GM19240 (cell line): Measurements from ENCODE around the gene COPS3.
A peak's percentile ranks its signal among the peaks of the same experiment; 100 is the strongest.

Experiments used
- DNase-seq: peaks from one replicate; pipeline ENCODE4 v3.0.0; 2011; ENCODE audit warnings: low spot score; ENCODE audit not compliant: insufficient read length

Gene COPS3

DNA sequence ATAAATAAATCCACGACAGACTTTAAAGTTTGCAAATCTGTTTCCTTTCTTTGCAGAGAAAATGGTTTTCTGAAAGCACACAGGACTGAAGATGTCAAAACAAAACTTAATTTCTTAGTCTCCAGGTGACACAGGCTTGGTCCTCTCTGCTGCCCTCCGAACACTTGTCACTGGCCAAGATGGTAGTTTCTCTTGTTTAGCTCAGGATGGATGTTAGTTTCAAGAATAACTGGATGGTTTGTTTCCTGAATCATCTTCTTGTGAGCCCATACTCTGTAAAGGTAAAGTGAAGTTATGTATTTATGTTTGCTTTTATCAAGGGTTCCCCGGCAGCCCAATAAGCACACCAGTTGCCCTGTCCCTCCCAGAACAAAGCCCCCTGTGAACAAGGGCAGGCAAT is 34.2 kb downstream of the COPS3 start:
- no peak for DNase-seq

DNA sequence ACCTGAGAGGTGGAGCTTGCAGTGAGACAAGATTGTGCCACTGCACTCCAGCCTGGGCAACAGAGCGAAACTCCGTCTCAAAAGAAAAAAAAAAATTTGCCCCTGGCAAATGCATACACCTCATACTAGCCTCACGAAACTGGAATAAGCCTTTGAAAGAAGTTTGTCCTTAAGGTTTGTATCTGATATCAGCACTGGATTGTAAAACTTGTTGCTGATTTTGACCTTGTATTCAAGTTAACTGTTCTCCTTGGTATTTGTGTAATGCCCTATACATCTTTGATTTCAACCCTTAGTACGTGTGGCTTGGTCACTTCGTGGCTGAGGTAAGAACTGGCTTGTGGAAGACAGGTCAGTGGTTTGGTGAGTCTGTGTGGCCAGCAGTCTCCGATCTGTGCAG is 37.9 kb downstream of the COPS3 start:
- no peak for DNase-seq

DNA sequence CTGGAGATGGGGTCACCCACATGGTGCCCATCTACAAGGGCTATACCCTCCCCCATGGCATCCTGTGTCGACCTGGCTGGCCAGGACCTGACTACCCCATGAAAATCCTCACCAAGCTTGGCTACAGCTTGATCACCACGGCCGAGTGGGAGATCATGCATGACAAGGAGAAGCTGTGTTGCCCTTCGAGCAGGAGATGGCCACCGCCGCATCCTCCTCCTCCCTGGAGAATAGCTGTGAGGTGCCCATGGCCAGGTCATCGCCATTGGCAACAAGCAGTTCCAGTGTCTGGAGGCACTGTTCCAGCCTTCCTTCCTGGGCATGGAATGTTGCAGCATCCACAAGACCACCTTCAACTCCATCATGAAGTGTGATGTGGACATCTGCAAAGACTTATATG is 38.8 kb downstream of the COPS3 start:
- DNase-seq: no peak

DNA sequence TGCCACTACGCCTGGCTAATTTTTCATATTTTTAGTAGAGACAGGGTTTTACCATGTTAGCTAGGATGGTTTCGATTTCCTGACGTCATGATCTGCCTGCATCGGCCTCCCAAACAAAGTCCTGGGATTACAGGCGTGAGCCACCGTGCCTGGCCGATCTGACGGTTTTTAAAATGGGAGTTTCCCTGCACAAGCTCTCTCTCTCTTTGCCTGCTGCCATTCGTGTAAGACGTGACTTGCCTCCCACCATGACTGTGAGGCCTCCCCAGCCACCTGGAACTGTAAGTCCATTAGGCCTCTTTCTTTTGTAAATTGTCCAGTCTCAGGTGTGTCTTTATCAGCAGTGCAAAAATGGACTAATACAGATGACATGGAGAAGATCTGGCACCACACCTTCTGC is 39.4 kb downstream of the COPS3 start:
- DNase-seq: no peak

GRCh38 chr17:17239832-17240231 is 41.2 kb downstream of the COPS3 start:
- DNase-seq: no peak

- peak; percentile 84 for DNase-seq
Measured at GRCh38 chr17:17237026-17237799, 43.8 kb downstream of the COPS3 start, which contains the start of gene FLCN. Gene FLCN (minus strand): TSS chr17:17237168. CDS start chr17:17228137, 9,031 bp downstream.

DNA sequence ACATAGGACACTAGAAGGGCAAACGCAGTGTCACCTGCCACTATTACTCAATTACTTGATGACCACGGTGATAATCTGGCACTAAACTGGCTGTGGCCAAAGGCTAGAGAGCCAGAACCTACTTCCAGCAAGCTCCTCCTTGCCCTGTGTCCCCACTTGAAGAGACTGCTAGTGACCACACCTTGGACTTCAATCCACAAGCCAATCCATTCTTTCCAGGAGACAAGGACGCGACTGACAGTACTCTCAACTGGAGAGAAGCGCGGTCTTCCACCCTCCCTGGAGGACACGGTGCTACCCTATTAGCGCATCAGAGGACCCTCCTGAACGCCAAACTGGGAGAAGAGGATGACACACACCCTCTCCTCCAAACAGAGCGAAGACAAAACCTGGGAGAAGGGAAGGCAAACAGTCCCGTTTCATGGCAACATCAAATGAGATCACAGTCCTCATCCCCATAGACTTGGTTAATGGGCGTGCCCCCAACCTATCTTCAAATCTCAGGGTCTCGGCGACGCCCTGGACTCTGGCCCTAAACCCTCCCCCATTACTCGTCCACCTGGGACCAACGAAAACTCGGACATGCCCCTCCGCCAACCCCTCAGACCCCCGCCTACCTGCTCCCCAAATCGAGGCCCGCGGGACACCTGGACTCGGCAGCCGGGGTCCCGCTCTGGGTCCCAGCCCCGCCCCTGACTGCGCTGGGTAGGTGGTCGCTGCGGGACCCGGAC is 44.6 kb downstream of the COPS3 start:
- no peak for DNase-seq

- no peak for DNase-seq
Measured at GRCh38 chr17:17235212-17236174, 45.6 kb downstream of the COPS3 start.

- no peak for DNase-seq
Measured at GRCh38 chr17:17232303-17232621, 48.8 kb downstream of the COPS3 start.

DNA sequence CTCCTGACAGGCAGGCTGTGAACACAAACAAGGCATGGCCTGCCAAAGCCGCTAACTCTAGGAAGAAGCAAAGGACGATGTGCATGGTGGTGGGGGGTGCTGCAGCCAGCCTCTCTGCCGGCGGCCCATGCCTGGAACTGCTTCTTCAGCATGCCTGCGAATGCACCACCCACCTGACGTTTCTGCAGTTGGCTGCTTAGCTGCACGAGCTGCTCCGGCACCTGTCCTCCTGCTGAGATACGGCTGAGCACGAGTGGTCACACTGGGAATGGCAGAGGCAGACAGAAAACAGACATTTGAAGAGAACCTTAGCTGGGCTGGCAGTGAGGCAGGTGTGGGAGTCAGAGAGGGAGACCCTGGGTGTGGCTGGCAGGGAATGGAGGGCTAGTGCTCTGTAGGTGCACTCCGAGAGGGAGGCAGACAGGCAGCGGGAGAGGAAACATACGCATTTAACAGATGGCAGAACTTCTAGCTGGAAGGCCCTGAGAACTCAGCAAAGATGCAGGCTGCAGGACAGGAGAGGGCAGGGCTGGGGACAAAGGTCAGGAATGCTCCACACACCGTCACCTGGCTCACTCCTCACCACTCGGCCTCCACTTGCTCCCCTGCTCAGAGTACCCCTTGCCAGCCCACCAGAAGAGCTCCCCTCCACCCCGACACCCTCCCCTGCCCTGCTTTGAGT is 49.3 kb downstream of the COPS3 start:
- DNase-seq: no peak

GRCh38 chr17:17229416-17230384 is 51.3 kb downstream of the COPS3 start:
- no peak for DNase-seq

DNA sequence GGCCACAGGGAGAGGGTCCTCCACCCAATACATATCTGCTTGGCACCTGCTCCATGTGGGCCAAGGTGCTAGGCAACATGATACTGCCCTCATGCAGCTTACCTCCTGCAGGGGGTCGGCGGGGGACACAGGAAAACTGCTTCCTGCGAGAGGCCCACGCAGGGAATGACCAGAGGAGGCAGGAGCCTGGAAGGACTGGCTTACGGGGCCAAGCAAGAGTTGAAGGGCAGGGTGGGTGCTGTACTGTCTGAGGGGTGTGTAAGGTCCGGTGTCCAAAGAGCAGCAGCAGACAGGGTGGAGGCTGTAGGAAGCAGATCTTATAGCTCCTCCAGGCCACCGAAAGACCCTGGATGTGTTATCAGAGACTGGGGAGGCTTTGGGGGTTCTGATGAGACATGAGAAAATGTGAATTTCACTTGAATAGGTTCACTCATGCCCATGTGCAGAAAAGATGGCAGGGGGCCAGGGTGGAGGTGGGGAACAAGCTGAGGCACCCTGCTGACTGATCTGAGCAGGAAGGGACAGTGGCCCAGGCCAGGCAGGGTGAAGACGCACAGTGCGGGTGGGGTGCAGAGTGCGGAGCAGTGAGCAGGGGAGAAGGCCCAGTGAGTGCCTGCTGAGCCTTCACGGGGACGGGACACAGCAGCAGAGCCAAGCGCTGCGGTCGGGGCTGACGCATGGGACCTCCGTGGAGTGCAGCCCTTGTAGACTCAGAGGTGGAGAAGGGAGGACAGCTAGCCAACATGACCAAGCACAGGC is 52.3 kb downstream of the COPS3 start:
- no peak for DNase-seq

GRCh38 chr17:17227608-17228520 is 53.2 kb downstream of the COPS3 start:
- no peak for DNase-seq

GRCh38 chr17:17226451-17227265 is 54.4 kb downstream of the COPS3 start:
- DNase-seq: no peak

DNA sequence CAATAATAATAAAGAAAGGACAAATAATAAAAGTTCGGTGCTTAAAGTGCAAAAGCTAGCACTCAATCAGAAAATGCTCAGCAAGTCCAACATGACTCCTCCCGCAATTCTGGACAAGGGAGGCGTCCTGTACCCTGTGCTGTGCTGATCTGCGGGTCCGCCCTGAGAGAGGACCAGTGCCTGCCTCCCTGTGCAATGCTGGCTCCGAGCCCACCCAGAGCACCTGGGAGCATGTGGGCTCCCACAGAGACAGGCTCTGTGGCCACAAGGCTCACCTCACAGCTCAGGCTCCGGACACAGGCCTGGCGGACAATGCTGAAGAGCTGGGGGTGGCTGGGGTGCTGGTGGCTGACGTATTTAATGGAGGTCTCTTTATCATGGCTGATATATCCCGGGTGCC is 55.1 kb downstream of the COPS3 start:
- DNase-seq: no peak

DNA sequence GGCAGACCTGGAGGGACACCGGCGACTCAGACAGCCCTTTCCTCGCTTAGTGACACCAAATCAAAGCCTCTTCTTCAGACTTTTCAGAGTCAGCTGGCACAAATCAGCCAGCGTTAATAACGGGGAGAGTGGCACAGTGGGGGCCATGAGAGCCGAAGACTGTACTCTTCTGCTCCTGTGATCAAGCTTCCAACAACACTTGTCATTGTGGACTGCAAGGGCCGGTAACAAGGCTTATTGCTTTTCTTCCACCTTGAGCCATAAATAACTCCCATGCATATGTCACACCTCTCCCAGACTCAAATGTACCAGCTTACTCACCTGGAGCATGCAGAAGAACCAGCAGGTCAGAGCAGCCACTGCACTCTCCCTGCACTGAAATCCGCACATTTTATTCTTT is 56.9 kb downstream of the COPS3 start:
- DNase-seq: no peak

DNA sequence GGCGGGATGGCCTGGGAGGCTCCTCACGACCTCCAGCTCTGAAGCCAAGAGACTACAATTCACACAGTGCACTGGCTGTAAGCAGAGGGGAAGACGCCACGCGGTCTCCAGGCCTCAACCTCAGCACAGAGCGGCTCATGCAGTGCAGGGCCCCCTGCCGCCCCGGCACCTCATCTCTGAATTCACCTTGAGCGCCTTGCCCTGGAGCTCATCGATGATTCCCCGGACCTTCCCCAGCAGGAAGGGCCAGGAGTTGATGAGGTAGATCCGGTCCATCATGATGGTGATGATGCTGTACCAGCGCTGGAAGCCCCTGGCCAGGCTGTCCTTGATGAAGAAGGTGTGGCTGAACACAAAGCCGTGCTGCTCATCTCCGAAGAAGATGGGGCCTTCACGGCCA is 57.3 kb downstream of the COPS3 start:
- DNase-seq: no peak
